Body of pancreas (tissue), 4 donors: ENCODE measurements around the gene EXTL1.

ENCODE experiments used
- CTCF ChIP-seq, 7 experiments: fragments of 450-650 bp in 4 of 7; fragments of 200-600 bp in 3 of 7; sonication (generic) in 3 of 7; IDR thresholded peaks; one replicate each; pipeline ENCODE4 v1.5.1; 2016 to 2019; ENCODE audit warnings: antibody characterized with exemption in 7 of 7
- POLR2A ChIP-seq, 3 donors: fragments of 450-650 bp; IDR thresholded peaks; one replicate each; pipeline ENCODE4 v1.6.1; 2016; ENCODE audit warnings: antibody characterized with exemption in 3 of 3, mild to moderate bottlenecking in 2 of 3

- TF ChIP-seq CTCF (IDR thresholded peaks at IDR 0.05) = no peak
- no peak for TF ChIP-seq POLR2A (IDR thresholded peaks at IDR 0.05)
Observed at GRCh38 chr1:26066160-26066559, 44.6 kb downstream of the EXTL1 start.
